ENCODE measurements around the gene LCK. TPM values are rescaled to one million over a fixed set of nuclear protein-coding genes. Genes with fewer than 3 reads are reported as not detected.

Gene LCK
- total RNA-seq, 2 experiments from 2014 or later, result 464 to 488 TPM

Other genes starting within 250 kb of the LCK start
- 100 to 1,000 TPM; 194 to 197 TPM for gene KHDRBS1, start 237.4 kb upstream of the LCK start, total RNA-seq
- 10 to 100 TPM; 32.6 to 36.2 TPM for gene TMEM39B, start 178.3 kb upstream of the LCK start, total RNA-seq
- 10 to 100 TPM; 65.7 to 67.2 TPM for gene KPNA6, start 143.2 kb upstream of the LCK start, total RNA-seq
- 10 to 100 TPM; 79.7 to 79.8 TPM for gene TXLNA, start 71.6 kb upstream of the LCK start, total RNA-seq
- gene CCDC28B, start 50.7 kb upstream of the LCK start, total RNA-seq, result 10 to 100 TPM; 71.4 to 72.8 TPM
- 1 to 10 TPM; 6.1 to 6.3 TPM for gene IQCC, start 45.6 kb upstream of the LCK start, total RNA-seq
- not detected for gene DCDC2B, start 42.2 kb upstream of the LCK start, total RNA-seq
- gene TMEM234, start 28.9 kb upstream of the LCK start, total RNA-seq, result 10 to 100 TPM; 10.6 TPM
- gene EIF3I, start 28.9 kb upstream of the LCK start, total RNA-seq, result 100 to 1,000 TPM; 194 to 196 TPM
- under 1 TPM; 0.78 to 0.90 TPM for gene FAM167B, start 4.0 kb upstream of the LCK start, total RNA-seq
- 100 to 1,000 TPM; 219 to 227 TPM for gene HDAC1, start 40.8 kb downstream of the LCK start, total RNA-seq
- 10 to 100 TPM; 23.1 to 26.1 TPM for gene MARCKSL1, start 85.0 kb downstream of the LCK start, total RNA-seq
- 1 to 10 TPM; 2.6 to 3.2 TPM for gene FAM229A, start 111.2 kb downstream of the LCK start, total RNA-seq
- gene TSSK3, start 111.3 kb downstream of the LCK start, total RNA-seq, result under 1 TPM in 1 of 2 experiments, not detected in 1; 0.21 TPM
- gene BSDC1, start 143.2 kb downstream of the LCK start, total RNA-seq, result 10 to 100 TPM; 37.3 to 38.5 TPM
- gene ZBTB8B, start 213.8 kb downstream of the LCK start, total RNA-seq, result not detected